Dedifferentiated amniotic fluid mesenchymal stem cell (primary cell): ENCODE data around the gene SPAG8.

ENCODE experiments used
- DNase-seq: peaks from one replicate; pipeline ENCODE4 v3.0.0-alpha.2; 2016; ENCODE audit errors: extremely low spot score

The SPAG8 gene

GRCh38 chr9:35840881-35841644, 29.0 kb upstream of the SPAG8 start:
- no peak for DNase-seq

GRCh38 chr9:35839926-35840325, 27.9 kb upstream of the SPAG8 start:
- no peak for DNase-seq

- no peak for DNase-seq
Observed at GRCh38 chr9:35836595-35836994, 24.5 kb upstream of the SPAG8 start.

- DNase-seq: no peak
Observed at GRCh38 chr9:35835766-35836165, 23.7 kb upstream of the SPAG8 start.

- DNase-seq: no peak
Observed at GRCh38 chr9:35835216-35835632, 23.2 kb upstream of the SPAG8 start.

GRCh38 chr9:35834260-35835215, 22.5 kb upstream of the SPAG8 start:
- DNase-seq: no peak

GRCh38 chr9:35832814-35833213, 20.8 kb upstream of the SPAG8 start:
- no peak for DNase-seq

GRCh38 chr9:35831040-35831439, 19.0 kb upstream of the SPAG8 start:
- no peak for DNase-seq

GRCh38 chr9:35829764-35830096, 17.7 kb upstream of the SPAG8 start:
- DNase-seq: no peak

GRCh38 chr9:35829084-35829763, 17.2 kb upstream of the SPAG8 start, which contains the start of gene TMEM8B:
Gene TMEM8B (plus strand): TSS chr9:35829228. CDS start chr9:35829448, 220 bp downstream.
- DNase-seq: peak; percentile 95

- no peak for DNase-seq
Observed at GRCh38 chr9:35828716-35829083, 16.6 kb upstream of the SPAG8 start, which contains the start of gene FAM221B. Gene FAM221B (minus strand): TSS chr9:35828732. CDS start chr9:35826161, 2,571 bp downstream.

- DNase-seq: peak; percentile 90
Observed at GRCh38 chr9:35827486-35827885, 15.4 kb upstream of the SPAG8 start.

GRCh38 chr9:35826071-35826701, 14.1 kb upstream of the SPAG8 start:
- peak; percentile 59 for DNase-seq

GRCh38 chr9:35822926-35823325, 10.9 kb upstream of the SPAG8 start:
- DNase-seq: no peak

- peak; percentile 23 for DNase-seq
Observed at GRCh38 chr9:35820076-35820475, 8.0 kb upstream of the SPAG8 start.

- no peak for DNase-seq
Observed at GRCh38 chr9:35818341-35818740, 6.3 kb upstream of the SPAG8 start.

- no peak for DNase-seq
Observed at GRCh38 chr9:35816708-35817107, 4.6 kb upstream of the SPAG8 start.

GRCh38 chr9:35814841-35815543, 2.9 kb upstream of the SPAG8 start, which contains the start of gene HINT2:
Gene HINT2 (minus strand): TSS chr9:35815042. CDS start chr9:35814979, 63 bp downstream.
- peak; percentile 99 for DNase-seq

- no peak for DNase-seq
Observed at GRCh38 chr9:35814106-35814840, 2.2 kb upstream of the SPAG8 start.

- no peak for DNase-seq
Observed at GRCh38 chr9:35813434-35814105, 1.5 kb upstream of the SPAG8 start.
